Mucosa of descending colon (tissue), 3 donors: ENCODE measurements around the gene PPARA. TPM values are rescaled to one million over a fixed set of nuclear protein-coding genes. Genes with fewer than 3 reads are reported as not detected.

Source experiments
- ATAC-seq: fragments of 200-7000 bp; cut with Tn5 transposase; one replicate; pipeline ENCODE4 v1.9.1; 2020; ENCODE audit warnings: mild to moderate bottlenecking, moderate library complexity
- DNase-seq, 3 donors: peaks; one replicate each; pipeline ENCODE4 v3.0.0-alpha.2; 2020
- H3K36me3 ChIP-seq: fragments of 200-600 bp; one replicate; pipeline ENCODE4 v1.8.0; 2021; ENCODE audit warnings: low read depth, mild to moderate bottlenecking
- H3K4me1 ChIP-seq: fragments of 200-600 bp; one replicate; pipeline ENCODE4 v1.8.0; 2021; ENCODE audit warnings: low read depth, mild to moderate bottlenecking
- H3K4me3 ChIP-seq: fragments of 200-600 bp; one replicate; pipeline ENCODE4 v1.8.0; 2021; ENCODE audit warnings: mild to moderate bottlenecking
- H3K9me3 ChIP-seq: fragments of 200-600 bp; one replicate; pipeline ENCODE4 v1.8.0; 2021; ENCODE audit warnings: mild to moderate bottlenecking
- CTCF ChIP-seq: fragments of 200-600 bp; IDR thresholded peaks from one replicate; pipeline ENCODE4 v1.8.0; 2022; ENCODE audit warnings: antibody characterized with exemption, mild to moderate bottlenecking
- intact Hi-C, 2 donors: fragments of 100-400 bp; cut with DNase I in 1 of 2; cut with micrococcal nuclease in 1 of 2; formaldehyde crosslinking; loops; one replicate each; pipeline versions ENCODE4 v1.11.0 to v1.11.1; 2022; cut with DNase I, micrococcal nuclease
- total RNA-seq, 3 donors: library from RNA; stranded (reverse); fragmentation: NEBNext Ultra II Directional in 2 of 3; extraction: Animal tissue kit (Norgen Biotek cat#: 25700) in 2 of 3; gene quantifications; one replicate each; pipeline versions ENCODE4 v1.2.1 to v1.2.4, GENCODE V29; 2021 to 2023
- donor health status: DM: no; HTN: no; CAD: no; lungs with moderate emphysema.
- donor health status: DM: no; HTN: no; CAD: no.
- donor health status: DM: no; HTN: yes; CAD: no.

The PPARA gene
- total RNA-seq, 3 donors from 2014 or later: 57.9 to 81.4 (median 58.5) TPM

DNA sequence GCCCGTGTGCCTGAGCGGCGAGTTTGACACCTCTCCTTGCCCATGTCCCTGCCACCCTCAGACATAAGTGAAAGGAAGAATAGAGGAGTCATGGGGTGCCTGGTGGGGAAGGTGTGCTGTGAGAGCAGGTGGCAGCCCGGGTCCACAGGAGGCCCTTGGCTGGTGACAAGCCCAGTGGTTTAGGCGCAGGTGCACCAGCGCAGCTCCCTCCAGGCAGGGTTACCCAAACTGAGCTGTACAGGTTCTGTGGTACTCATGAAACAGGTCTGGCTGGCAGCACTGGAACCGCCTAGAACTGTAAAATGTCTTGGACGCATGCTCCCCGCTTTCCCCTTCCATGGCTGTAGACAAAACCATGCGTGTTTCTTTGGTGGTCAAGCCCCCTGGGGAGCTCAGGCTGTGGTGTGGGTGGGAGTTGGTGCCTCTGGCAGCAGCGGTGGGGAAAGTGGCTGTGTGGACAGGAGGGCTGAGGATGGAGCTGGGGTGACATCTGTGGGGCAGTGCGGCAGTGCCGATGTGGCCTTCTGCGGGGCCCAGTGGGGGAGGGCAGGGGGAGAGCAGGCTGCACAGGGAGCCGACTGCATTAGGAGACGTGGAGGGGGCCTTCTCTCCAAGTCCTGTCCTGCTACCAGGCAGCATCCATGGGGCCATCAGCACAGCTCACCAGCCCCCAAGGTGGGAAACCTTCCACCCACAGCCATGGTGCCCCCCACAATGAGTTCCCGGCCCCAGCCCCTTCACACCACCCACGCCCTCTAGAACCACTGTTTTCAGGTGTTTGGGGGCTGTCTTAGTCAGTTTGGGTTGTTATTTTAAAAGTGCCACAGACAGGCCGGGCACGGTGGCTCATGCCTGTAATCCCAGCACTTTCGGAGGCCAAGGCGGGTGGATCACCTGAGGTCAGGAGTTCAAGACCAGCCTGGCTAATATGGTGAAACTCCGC, 140.8 kb downstream of the PPARA start:
- H3K36me3 ChIP-seq: peaks cover 9% of the 10 kb centered on the region
- intact Hi-C loops: loop anchor here in 1 of 2 donors (10.0 kb wide), 1 partner anchor 296 kb away; no protein-coding TSS in a partner anchor
- H3K4me3 ChIP-seq: no peak overlapping the region
- ATAC-seq (no peak), DNase-seq (no peak)
- H3K9me3 ChIP-seq: no peaks in the 10 kb centered on the region
- no peak for TF ChIP-seq CTCF
- peaks cover 11% of the 10 kb centered on the region for H3K4me1 ChIP-seq

DNA sequence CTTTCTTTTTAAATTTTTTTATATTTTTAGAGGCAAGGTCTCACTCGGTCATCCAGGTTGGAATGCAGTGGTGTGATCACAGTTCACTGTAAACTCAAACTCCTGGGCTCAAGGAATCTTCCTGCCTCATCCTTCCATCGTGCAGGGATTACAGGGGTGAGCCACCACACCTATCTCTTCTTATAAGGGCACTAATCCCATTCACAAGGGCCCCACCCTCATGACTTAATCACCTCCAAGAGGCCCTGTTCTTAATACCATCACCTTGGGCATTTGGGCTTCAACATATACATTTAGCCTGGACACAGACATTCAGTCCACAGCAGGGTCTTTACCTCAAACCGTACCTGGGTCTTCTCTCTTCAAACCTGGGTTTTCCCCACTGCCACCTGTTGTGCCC, 141.8 kb downstream of the PPARA start:
- ATAC-seq (no peak), DNase-seq (no peak)
- Histone ChIP-seq H3K4me3 (no peak overlapping the region), H3K9me3 (no peaks in the 10 kb centered on the region), H3K36me3 (peaks cover 9% of the 10 kb centered on the region), H3K4me1 (peaks cover 12% of the 10 kb centered on the region)
- intact Hi-C loops: loop anchor here in 1 of 2 donors (10.0 kb wide), 1 partner anchor 297 kb away; no protein-coding TSS in a partner anchor
- TF ChIP-seq CTCF: no peak

DNA sequence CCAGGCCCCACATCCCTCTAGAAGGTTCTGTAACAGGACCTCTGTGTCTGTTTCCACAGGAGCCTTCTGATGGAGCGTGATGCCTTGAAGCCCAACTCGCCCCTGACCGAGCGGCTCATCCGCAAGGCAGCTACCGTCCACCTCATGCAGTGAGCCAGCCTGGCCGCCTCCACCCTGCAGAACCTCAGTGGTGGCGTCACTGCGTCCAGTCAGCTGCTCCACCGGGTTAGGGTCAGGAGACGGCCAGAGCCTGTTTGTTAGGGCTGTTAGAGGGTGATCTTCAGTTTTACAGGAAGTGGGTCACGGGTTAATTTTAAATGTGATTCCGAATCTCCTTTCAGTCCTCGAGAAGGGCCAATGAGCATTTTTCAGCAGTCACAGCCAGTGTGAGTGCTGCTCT, 142.4 kb downstream of the PPARA start:
- intact Hi-C loops: loop anchor here in 1 of 2 donors (10.0 kb wide), 1 partner anchor 298 kb away; no protein-coding TSS in a partner anchor
- Histone ChIP-seq H3K4me3 (no peak overlapping the region), H3K36me3 (peaks cover 9% of the 10 kb centered on the region), H3K9me3 (no peaks in the 10 kb centered on the region), H3K4me1 (peaks cover 17% of the 10 kb centered on the region)
- ATAC-seq: no peak
- TF ChIP-seq CTCF: no peak
- DNase-seq: no peak

Other genes starting within 250 kb of the PPARA start
- gene WNT7B, start 173.4 kb upstream of the PPARA start, total RNA-seq: not detected
- gene CDPF1, start 99.8 kb downstream of the PPARA start, total RNA-seq: 10 to 100 TPM in 1 of 3 donors, 1 to 10 TPM in 2; 6.6 to 10.4 (median 6.7) TPM
- under 1 TPM; 0.35 to 0.75 (median 0.36) TPM for gene PKDREJ, start 112.8 kb downstream of the PPARA start, total RNA-seq
- 100 to 1,000 TPM in 1 of 3 donors, 10 to 100 TPM in 2; 70.2 to 157 (median 90.7) TPM for gene TTC38, start 117.5 kb downstream of the PPARA start, total RNA-seq
- 10 to 100 TPM in 1 of 3 donors, 1 to 10 TPM in 2; 1.6 to 10.9 (median 3.6) TPM for gene GTSE1, start 146.3 kb downstream of the PPARA start, total RNA-seq
- gene TRMU, start 185.2 kb downstream of the PPARA start, total RNA-seq: 10 to 100 TPM; 40.5 to 41.5 (median 41.2) TPM